Measurements from ENCODE around the gene CNOT2.

Gene CNOT2

DNA sequence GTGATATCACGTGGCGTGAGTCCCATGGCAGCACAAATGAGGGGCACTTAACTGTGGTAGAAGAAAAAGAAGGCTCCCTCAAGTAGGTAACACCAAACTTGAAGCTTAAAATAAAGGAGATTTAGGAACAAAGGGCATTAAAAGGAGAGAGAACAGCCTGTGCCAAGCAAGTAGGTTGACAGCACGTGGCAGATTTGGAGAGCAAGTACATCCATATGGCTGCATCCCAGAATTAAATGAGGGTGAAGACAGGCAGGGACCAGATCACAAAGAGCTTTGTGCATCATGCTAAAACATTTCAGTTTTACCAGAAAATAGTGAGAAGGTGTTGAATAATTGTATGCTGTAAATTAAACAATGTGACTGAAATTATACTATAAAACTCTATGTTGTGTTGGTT, 155.6 kb downstream of the CNOT2 start:
- in situ Hi-C loops (cut with HindIII; ENCODE audit: low sequenced_read_pairs): no loop called here
- no peak for DNase-seq (ENCODE audit: low read depth)
- H3K4me3 ChIP-seq (ENCODE audit: low read depth, low read length): no peak overlapping the region
- TF ChIP-seq, protein P1, sequence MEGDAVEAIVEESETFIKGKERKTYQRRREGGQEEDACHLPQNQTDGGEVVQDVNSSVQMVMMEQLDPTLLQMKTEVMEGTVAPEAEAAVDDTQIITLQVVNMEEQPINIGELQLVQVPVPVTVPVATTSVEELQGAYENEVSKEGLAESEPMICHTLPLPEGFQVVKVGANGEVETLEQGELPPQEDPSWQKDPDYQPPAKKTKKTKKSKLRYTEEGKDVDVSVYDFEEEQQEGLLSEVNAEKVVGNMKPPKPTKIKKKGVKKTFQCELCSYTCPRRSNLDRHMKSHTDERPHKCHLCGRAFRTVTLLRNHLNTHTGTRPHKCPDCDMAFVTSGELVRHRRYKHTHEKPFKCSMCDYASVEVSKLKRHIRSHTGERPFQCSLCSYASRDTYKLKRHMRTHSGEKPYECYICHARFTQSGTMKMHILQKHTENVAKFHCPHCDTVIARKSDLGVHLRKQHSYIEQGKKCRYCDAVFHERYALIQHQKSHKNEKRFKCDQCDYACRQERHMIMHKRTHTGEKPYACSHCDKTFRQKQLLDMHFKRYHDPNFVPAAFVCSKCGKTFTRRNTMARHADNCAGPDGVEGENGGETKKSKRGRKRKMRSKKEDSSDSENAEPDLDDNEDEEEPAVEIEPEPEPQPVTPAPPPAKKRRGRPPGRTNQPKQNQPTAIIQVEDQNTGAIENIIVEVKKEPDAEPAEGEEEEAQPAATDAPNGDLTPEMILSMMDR (IDR thresholded peaks at IDR 0.05; ENCODE audit: low read depth, low read length, missing control alignments): no peak

DNA sequence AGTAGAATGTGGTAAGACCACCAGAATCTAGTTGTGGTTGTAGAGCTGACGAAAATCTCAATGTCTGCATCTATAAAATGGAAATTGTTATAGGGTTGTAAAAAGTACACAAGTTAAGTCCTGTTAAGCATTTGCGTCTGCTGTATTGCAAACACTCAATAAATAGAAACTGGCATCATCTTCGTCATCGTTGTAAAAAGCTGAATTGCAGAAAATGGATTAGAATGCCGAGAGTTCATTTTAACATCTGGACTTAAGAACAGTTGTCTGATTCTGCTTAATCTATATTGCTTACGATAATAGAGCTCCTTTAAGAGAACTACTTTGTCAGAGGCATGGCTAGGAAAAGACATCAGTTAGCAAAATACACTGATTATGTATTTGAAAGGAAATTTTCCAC, 156.1 kb downstream of the CNOT2 start:
- in situ Hi-C loops (cut with HindIII; ENCODE audit: low sequenced_read_pairs): no loop called here
- no peak for DNase-seq (ENCODE audit: low read depth)
- TF ChIP-seq, protein P1 (IDR thresholded peaks at IDR 0.05; ENCODE audit: low read depth, low read length, missing control alignments): no peak
- H3K4me3 ChIP-seq (ENCODE audit: low read depth, low read length): no peak overlapping the region

DNA sequence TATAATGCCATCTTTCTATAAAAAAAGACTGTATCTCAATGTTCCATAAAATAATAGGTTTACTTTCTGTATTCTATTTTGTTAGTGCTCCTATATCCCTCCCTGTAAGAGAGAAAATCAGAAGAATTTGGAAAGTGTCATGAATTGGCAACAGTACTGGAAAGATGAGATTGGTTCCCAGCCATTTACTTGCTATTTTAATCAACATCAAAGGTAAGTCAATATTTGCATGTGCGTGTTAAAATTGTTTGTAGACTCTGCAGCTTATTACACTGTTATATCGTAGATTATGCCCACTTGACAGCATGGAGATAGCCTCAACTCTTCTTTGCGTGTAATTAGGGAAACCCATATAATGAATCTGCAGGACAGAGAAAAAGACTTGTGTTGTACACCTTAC, 156.9 kb downstream of the CNOT2 start:
- H3K4me3 ChIP-seq (ENCODE audit: low read depth, low read length): no peak overlapping the region
- no peak for DNase-seq (ENCODE audit: low read depth)
- in situ Hi-C loops (cut with HindIII; ENCODE audit: low sequenced_read_pairs): no loop called here
- TF ChIP-seq, protein P1 (IDR thresholded peaks at IDR 0.05; ENCODE audit: low read depth, low read length, missing control alignments): no peak

DNA sequence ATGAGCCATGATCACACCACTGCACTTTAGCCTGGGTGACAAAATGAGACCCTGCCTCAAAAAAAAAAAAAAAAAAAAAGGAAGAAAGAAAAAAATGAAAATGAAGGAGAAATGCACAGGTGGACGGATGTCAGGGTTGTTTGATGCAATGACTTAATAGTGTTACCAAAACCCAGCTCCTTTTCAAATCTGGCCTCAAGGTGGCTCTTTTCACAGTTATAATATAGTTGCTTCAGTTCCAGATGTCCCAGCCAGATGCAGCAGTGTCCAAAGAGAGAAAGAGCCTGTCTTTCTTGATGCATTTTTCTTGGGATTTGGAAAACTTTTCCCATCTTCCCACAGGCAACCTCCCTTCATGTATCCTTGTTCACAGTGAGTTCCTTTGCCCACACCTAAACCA, 159.4 kb downstream of the CNOT2 start:
- no peak for DNase-seq (ENCODE audit: low read depth)
- H3K4me3 ChIP-seq (ENCODE audit: low read depth, low read length): no peak overlapping the region
- in situ Hi-C loops (cut with HindIII; ENCODE audit: low sequenced_read_pairs): no loop called here
- TF ChIP-seq, protein P1 (IDR thresholded peaks at IDR 0.05; ENCODE audit: low read depth, low read length, missing control alignments): no peak

DNA sequence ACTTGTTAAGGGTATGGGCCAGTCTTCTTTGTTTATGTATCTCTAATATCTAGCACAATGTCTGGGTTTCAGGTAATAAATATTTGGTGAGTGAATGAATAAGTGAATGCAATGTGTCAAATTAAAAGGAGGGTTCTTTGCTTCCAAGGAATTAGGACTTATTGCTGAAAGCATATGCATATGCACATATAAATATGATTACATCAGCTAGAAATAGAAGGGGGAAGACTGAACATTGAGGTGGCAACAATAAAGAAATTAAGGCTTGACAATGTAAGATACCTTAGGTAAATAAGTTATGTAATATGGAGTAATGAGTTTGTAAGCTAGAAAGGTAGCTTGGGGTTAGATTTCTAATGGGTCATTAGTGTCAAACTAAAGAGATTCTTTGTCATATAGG, 160.6 kb downstream of the CNOT2 start:
- H3K4me3 ChIP-seq (ENCODE audit: low read depth, low read length): no peak overlapping the region
- in situ Hi-C loops (cut with HindIII; ENCODE audit: low sequenced_read_pairs): no loop called here
- no peak for DNase-seq (ENCODE audit: low read depth)
- TF ChIP-seq, protein P1 (IDR thresholded peaks at IDR 0.05; ENCODE audit: low read depth, low read length, missing control alignments): no peak

Data from astrocyte of the cerebellum (primary cell).